ENCODE data around the gene CYGB. TPM values are rescaled to one million over a fixed set of nuclear protein-coding genes. Genes with fewer than 3 reads are reported as not detected.
"Not testable (repeated sequence)": the region's sequence is repeated elsewhere in the genome, so short reads cannot be mapped to it uniquely, and the experiment has no call there.

The CYGB gene
- total RNA-seq, 1 donor from 2014 or later = 30.2 TPM

GRCh38 chr17:76562734-76563148, 25.2 kb upstream of the CYGB start:
- H3K4me1 ChIP-seq = peaks cover 65% of the 10 kb centered on the region
- ATAC-seq = peak in 1 of 2 donors; percentile 16
- peak overlapping the region; percentile 10 for H3K27ac ChIP-seq

GRCh38 chr17:76561799-76562268, 24.3 kb upstream of the CYGB start:
- H3K27me3 ChIP-seq (ENCODE audit: low read depth) = no peaks in the 10 kb centered on the region
- peak overlapping the region; percentile 34 for H3K27ac ChIP-seq
- H3K4me3 ChIP-seq = peak overlapping the region; percentile 18
- intact Hi-C loops (cut with DNase I) = no loop called here
- H3K36me3 ChIP-seq = peaks cover 41% of the 10 kb centered on the region
- peaks cover 60% of the 10 kb centered on the region for H3K4me1 ChIP-seq
- peak; percentile 7 to 41 for ATAC-seq
- no peak for TF ChIP-seq CTCF (IDR thresholded peaks at IDR 0.05)
- no peak for DNase-seq
- no peaks in the 10 kb centered on the region for H3K9me3 ChIP-seq

More at GRCh38 chr17:76562734-76563148, 25.2 kb upstream of the CYGB start:
- no peak for TF ChIP-seq CTCF (IDR thresholded peaks at IDR 0.05)
- Histone ChIP-seq H3K36me3 (peaks cover 41% of the 10 kb centered on the region), H3K4me3 (no peak overlapping the region), H3K27me3 (ENCODE audit: low read depth) (no peaks in the 10 kb centered on the region), H3K9me3 (no peaks in the 10 kb centered on the region)
- intact Hi-C loops (cut with DNase I) = no loop called here
- DNase-seq = no peak

GRCh38 chr17:76561332-76561731, 23.8 kb upstream of the CYGB start:
- Histone ChIP-seq H3K36me3 (peaks cover 40% of the 10 kb centered on the region), H3K27me3 (ENCODE audit: low read depth) (no peaks in the 10 kb centered on the region), H3K4me3 (peak overlapping the region; percentile 18), H3K4me1 (peaks cover 60% of the 10 kb centered on the region), H3K27ac (peak overlapping the region; percentile 34), H3K9me3 (no peaks in the 10 kb centered on the region)
- DNase-seq (no peak), ATAC-seq (no peak)
- no peak for TF ChIP-seq CTCF (IDR thresholded peaks at IDR 0.05)
- intact Hi-C loops (cut with DNase I) = no loop called here

GRCh38 chr17:76560877-76561221, 23.3 kb upstream of the CYGB start:
- DNase-seq (no peak), ATAC-seq (no peak)
- Histone ChIP-seq H3K36me3 (peaks cover 35% of the 10 kb centered on the region), H3K27ac (peak overlapping the region; percentile 34), H3K4me3 (peak overlapping the region; percentile 18), H3K27me3 (ENCODE audit: low read depth) (no peaks in the 10 kb centered on the region), H3K4me1 (peaks cover 62% of the 10 kb centered on the region), H3K9me3 (no peaks in the 10 kb centered on the region)
- intact Hi-C loops (cut with DNase I) = no loop called here
- no peak for TF ChIP-seq CTCF (IDR thresholded peaks at IDR 0.05)

- H3K4me3 ChIP-seq = peak overlapping the region; percentile 87
- no peak for TF ChIP-seq CTCF (IDR thresholded peaks at IDR 0.05)
- H3K36me3 ChIP-seq = peaks cover 29% of the 10 kb centered on the region
- H3K27ac ChIP-seq = peak overlapping the region; percentile 34
- H3K27me3 ChIP-seq (ENCODE audit: low read depth) = no peaks in the 10 kb centered on the region
- no peaks in the 10 kb centered on the region for H3K9me3 ChIP-seq
- intact Hi-C loops (cut with DNase I) = no loop called here
- DNase-seq (no peak), ATAC-seq (no peak)
- H3K4me1 ChIP-seq = peaks cover 62% of the 10 kb centered on the region
Observed at GRCh38 chr17:76560036-76560876, 22.7 kb upstream of the CYGB start.

GRCh38 chr17:76559460-76559859, 22.0 kb upstream of the CYGB start:
- Histone ChIP-seq H3K4me3 (peak overlapping the region; percentile 87), H3K4me1 (peaks cover 62% of the 10 kb centered on the region), H3K36me3 (peaks cover 22% of the 10 kb centered on the region), H3K27ac (peak overlapping the region; percentile 24)
- H3K9me3 ChIP-seq; H3K27me3 ChIP-seq (ENCODE audit: low read depth); intact Hi-C loops (cut with DNase I); ATAC-seq; DNase-seq: not testable (repeated sequence)
